Activated naive CD4-positive, alpha-beta T cell treated with anti-CD3 and anti-CD28 coated beads for 36 hours (primary cell): ENCODE data around the gene POLR3GL. TPM values are rescaled to one million over a fixed set of nuclear protein-coding genes. Genes with fewer than 3 reads are reported as not detected.

ENCODE experiments used
- total RNA-seq, 2 experiments: library from RNA; stranded (reverse); gene quantifications; one replicate each; pipeline ENCODE4 v1.2.3, GENCODE V29; 2021

Gene POLR3GL
- total RNA-seq, 2 experiments from 2014 or later: 32.0 to 34.0 TPM

Other genes starting within 250 kb of the POLR3GL start
- not detected for gene CD160, start 245.2 kb upstream of the POLR3GL start, total RNA-seq
- gene RNF115, start 140.6 kb upstream of the POLR3GL start, total RNA-seq: 1 to 10 TPM; 7.5 to 8.0 TPM
- 10 to 100 TPM; 18.8 to 19.2 TPM for gene POLR3C, start 140.5 kb upstream of the POLR3GL start, total RNA-seq
- 1 to 10 TPM; 3.2 to 3.4 TPM for gene NUDT17, start 119.1 kb upstream of the POLR3GL start, total RNA-seq
- gene PIAS3, start 105.6 kb upstream of the POLR3GL start, total RNA-seq: 10 to 100 TPM; 19.1 to 19.6 TPM
- under 1 TPM; 0.19 to 0.20 TPM for gene ANKRD35, start 78.8 kb upstream of the POLR3GL start, total RNA-seq
- under 1 TPM; 0.41 to 0.54 TPM for gene ITGA10, start 54.6 kb upstream of the POLR3GL start, total RNA-seq
- 10 to 100 TPM; 18.0 to 19.0 TPM for gene PEX11B, start 46.0 kb upstream of the POLR3GL start, total RNA-seq
- gene RBM8A, start 37.2 kb upstream of the POLR3GL start, total RNA-seq: 100 to 1,000 TPM; 241 to 242 TPM
- 10 to 100 TPM; 43.6 to 44.3 TPM for gene LIX1L, start 6.7 kb upstream of the POLR3GL start, total RNA-seq
- gene ANKRD34A, start 115 bp upstream of the POLR3GL start, total RNA-seq: 1 to 10 TPM; 3.7 to 4.3 TPM
- 10 to 100 TPM; 86.0 to 91.1 TPM for gene TXNIP, start 31.9 kb downstream of the POLR3GL start, total RNA-seq
- not detected for gene HJV, start 57.0 kb downstream of the POLR3GL start, total RNA-seq
- 1 to 10 TPM; 1.3 to 1.4 TPM for gene NBPF10, start 180.1 kb downstream of the POLR3GL start, total RNA-seq